T47D (cell line): ENCODE data around the gene EIF2S3.
"Not testable (repeated sequence)": the region's sequence is repeated elsewhere in the genome, so short reads cannot be mapped to it uniquely, and the experiment has no call there.

ENCODE experiments used
- DNase-seq, 2 experiments: peaks; one replicate each; pipeline versions ENCODE4 v3.0.0 to v3.0.0-alpha.2; 2011 to 2012; ENCODE audit warnings: low read depth in 1 of 2, low spot score in 1 of 2
- JUND ChIP-seq: IDR thresholded peaks from 2 replicates; pipeline ENCODE4 v1.6.1; 2012; ENCODE audit warnings: low read depth
- in situ Hi-C: cut with HindIII; loops from 2 replicates; pipeline ENCODE4 v1.10.0; 2016; ENCODE audit warnings: low sequenced_read_pairs, low pct_unique_long_range_greater_than_20kb

Gene EIF2S3

DNA sequence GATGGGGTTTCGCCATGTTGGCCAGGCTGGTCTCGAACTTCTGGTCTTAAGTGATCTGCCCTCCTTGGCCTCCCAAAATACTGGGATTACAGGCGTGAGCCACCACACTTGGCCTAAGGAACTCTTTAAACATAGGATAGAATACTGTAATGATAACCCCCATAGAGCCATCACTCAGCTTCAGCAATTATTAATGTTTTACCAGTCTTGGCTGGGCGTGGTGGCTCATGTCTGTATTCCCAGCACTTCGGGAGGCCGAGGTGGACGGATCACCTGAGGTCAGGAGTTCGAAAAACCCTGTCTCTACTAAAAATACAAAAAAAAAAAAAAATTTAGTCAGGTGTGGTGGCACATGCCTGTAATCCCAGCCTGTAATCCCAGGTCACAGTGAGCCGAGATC, 15.1 kb downstream of the EIF2S3 start:
- in situ Hi-C loops, result no loop called here
- no peak for TF ChIP-seq JUND
- no peak for DNase-seq

DNA sequence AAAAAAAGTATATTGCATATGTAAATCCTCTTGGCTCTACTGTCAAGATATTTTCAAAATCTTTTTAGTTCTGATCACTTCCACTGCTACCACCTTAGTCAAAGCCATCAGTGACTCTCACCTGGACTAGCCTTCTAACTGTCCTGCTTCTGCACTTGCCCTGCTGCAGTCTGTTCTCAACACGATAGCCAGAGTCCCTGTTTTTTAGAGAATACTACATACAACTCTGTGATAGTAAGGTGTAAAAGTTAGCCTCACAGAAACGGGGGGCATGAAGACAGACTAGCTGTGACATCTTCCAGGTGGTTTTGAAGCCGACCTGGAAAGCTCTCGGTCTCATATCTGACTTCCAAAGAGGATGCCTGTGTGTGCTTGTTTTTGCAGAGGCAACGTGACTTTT, 24.7 kb downstream of the EIF2S3 start:
- no peak for TF ChIP-seq JUND
- in situ Hi-C loops, result no loop called here
- no peak for DNase-seq

DNA sequence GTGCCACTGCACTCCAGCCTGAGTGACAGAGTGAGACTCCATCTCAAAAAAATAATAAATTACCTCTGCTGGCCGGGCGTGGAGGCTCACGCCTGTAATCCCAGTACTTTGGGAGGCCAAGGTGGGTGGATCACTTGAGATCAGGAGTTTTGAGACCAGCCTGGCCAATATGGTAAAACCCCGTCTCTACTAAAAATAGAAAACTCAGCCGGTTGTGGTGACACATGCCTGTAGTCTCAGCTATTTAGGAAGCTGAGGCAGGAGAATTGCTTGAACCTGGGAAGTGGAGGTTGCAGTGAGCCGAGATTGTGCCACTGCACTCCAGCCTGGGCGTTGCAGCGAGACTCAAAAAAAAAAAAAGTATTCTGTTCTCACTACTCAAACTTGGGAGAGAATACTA, 25.5 kb downstream of the EIF2S3 start:
- DNase-seq, in situ Hi-C loops: not testable (repeated sequence)

DNA sequence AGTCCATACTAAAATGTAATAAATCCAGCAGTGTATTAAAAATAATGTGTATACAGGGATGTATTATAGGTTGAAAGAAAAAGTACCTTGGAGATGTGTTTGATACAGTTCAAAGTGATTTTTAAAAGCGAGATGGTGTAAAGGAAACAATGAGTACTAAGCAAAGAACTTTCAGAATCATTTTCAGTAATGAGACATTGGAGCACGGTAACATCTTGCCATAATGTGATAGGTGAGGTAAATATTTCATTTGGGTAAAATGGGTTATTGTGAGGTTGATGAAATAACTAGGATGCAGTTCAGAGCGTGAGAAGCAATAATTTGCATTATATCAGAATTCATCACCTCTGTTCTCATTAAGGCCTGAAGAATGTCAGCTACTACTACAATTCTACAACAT, 25.9 kb downstream of the EIF2S3 start:
- DNase-seq, result no peak
- in situ Hi-C loops, result no loop called here

DNA sequence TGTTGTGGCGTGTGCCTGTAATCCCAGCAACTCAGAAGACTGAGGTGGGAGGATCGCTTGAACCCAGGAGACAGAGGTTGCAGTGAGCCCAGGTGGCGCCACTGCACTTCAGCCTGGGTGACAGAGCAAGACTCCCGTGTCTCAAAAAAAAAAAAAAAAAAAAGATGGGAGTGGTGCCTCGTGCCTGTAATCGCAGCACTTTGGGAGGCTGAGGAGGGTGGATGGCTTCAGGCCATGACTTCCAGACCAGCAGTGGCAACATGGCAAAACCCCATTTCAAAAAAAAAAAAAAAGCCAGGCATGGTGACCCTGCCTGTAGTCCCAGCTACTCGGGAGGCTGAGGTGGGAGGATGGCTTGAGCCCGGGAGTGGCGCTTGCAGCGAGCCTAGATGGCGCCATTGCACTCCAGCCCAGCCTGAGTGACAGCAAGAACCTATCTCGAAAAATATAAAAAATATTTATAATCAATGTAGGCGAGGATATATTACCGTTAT, 27.0 kb downstream of the EIF2S3 start:
- DNase-seq, result peak in 1 of 2 experiments; percentile 68
- in situ Hi-C loops, result no loop called here
- no peak for TF ChIP-seq JUND

More for the DNA sequence above, 25.9 kb downstream of the EIF2S3 start:
- no peak for TF ChIP-seq JUND

DNA sequence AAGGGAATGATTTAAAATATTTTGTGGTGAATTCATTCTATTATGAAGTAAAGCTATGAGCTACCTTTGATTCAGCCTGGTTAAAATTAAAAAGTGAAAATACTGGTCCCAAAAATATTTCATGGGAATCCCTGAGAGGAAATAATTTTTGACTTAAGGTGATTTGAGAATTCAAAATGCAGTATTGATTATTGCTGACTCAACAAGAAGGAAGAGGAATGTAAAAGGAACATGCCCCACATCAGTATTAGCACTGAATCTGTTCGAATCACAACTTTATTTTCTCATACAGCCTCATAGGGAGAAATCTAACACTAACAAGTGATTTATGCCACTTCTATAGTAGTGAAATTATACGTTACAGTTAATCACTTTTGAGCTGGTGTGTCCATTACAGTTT, 27.7 kb downstream of the EIF2S3 start:
- in situ Hi-C loops, result no loop called here
- no peak for DNase-seq
- TF ChIP-seq JUND, result no peak

DNA sequence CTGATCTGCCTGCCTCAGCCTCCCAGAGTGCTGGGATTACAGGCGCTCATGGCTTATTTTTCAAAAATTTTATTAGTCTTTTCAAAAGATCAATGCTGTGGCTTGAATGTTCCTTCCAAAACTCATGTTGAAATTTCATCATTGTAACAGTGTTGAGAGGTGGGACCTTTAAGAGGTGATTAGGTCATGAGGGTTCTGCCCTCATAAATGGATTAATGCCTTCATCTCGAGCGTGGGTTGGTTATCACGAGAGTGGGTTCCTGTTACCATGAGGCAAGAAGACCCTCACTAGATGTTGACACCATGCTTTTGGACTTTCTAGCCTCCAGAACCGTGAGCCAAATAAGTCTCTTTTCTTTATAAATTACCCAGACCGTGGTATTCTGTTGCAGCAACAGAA, 30.3 kb downstream of the EIF2S3 start:
- DNase-seq, result no peak
- in situ Hi-C loops, result no loop called here

DNA sequence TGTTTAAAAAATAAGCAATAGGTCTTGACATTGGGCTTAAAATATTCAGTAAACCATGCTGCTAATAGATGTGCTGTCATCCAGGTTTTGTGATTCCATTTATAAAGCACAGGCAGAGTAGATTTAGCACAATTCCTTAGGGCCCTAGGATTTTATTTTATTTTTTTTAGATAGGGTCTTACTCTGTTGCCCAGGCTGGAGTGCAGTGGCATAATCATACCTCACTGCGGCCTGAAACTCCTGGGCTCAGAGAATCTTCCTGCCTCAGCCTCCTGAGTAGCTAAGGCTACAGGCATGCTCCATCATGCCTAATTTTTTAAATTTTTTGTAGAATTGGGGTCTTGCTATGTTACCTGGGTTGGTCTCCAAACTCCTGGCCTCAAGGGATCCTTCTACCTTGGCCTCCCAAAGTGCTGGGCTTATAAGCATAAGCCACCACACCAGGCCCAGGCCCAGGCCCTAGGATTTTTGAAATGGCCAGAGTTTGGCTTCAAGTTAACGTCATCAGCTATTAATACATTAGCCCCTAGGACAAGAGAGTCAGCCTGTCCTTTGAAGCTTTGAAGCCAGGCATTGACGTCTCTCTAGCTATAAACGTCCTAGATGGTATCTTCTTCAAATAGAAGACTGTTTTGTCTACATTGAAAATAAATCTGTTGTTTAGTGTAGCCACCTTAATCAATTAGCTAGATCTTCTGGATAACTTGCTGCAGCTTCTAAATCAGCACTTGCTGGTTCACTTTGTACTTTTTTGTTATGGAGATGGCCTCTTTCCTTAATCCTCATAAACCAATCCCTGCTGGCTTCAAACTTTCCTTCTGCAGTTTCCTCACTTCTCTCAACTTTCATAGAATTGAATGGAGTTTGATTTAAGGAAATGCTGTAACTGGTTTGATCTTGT, 35.8 kb downstream of the EIF2S3 start:
- DNase-seq, result no peak
- TF ChIP-seq JUND, result no peak
- in situ Hi-C loops, result no loop called here

More for the DNA sequence above, 30.3 kb downstream of the EIF2S3 start:
- TF ChIP-seq JUND, result no peak

DNA sequence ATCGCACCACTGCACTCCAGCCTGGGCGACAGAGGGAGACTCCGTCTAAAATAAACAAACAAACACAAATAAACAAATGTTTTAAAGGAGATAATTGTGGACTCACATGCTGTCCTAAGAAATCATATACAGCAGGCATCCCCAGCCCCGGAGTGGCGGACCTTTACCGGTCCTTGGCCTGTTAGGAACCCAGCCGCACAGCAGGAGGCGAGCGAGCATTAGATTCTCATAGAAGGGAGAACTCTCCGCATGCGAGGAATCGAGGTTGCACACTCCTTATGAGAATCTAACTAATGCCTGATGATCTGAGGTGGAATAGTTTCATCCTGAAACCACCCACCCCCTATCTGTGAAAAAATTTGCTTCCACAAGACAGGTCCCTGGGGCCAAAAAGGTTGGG, 39.0 kb downstream of the EIF2S3 start:
- no peak for TF ChIP-seq JUND
- in situ Hi-C loops, result no loop called here
- DNase-seq, result peak in 1 of 2 experiments; percentile 71

DNA sequence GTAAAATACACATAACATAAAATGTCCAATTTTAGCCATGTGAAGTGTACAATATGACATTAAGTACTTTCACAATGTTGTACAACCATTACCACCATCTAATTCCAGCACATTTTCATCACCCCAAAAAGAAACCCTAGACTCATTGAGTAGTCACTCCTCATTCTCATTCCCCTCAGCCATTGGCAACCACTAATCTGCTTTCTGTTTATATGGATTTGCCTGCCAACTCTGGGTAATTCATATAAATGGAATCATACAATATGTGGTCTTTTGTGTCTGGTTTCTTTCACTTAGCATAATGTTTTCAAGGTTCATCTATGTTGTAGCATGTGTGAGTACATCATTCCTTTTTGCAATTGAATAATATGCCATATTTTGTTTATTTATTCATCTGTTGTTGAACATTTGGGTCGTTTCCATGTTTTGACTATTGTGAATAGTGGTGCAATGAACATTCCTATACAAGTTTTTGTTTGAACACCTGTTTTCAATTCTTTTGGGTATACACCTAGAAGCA, 43.0 kb downstream of the EIF2S3 start:
- TF ChIP-seq JUND, result no peak
- in situ Hi-C loops, result no loop called here
- DNase-seq, result no peak

DNA sequence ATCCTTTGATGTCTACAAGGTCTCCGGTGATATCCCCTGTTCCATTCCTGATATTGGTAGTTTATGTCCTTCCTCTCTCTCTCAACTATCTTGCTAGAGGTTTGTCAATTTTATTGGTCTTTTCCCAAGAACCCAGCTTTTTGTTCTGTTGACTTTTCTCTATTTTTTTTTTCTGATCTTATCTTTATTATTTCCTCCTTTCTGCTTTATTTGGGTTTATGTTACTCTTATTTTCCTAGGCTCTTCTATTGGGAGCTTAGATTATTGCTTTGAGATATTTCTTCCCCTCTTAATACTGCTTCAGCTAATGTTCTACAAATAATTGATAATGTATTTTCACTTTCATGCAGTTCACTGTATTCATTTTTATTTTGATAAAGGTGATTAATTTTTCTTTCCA, 44.2 kb downstream of the EIF2S3 start:
- no peak for TF ChIP-seq JUND
- DNase-seq, result no peak
- in situ Hi-C loops, result no loop called here

DNA sequence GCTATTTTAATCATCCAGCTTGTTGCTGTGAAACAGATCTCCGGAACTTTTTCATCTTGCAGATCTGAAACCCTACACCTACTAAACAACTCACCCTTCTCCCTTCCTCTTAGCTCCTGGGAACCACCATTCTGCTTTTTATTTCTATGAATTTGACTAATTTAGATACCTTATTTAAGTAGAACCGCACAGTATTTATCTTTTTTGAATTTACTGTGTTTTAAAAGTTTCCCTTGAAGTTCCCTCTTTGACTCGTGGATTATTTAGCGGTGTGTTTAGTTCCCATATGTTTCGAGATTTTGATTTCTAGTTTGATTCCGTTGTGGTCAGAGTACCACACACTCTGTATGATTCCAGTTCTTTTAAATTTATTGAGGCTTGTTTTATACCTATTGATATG, 44.6 kb downstream of the EIF2S3 start:
- in situ Hi-C loops, result no loop called here
- DNase-seq, result no peak
- no peak for TF ChIP-seq JUND

DNA sequence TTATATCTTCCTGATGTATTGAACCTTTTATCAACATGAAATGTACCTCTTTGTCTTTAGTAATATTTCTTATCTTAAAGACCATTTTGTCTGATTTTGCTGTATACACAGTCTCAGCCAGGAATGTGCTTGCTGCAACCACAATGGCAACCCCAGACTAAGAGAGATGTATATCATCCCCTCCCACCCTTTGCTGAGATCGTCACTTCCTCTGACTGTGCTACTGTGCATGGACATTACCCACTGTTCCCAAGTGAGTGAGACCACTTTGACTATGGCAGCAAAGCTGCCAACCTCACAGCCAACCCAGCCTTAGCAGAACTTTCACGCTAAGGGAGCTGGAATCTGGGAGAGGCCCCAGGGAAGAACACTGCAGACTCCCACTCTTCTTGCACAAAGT, 46.0 kb downstream of the EIF2S3 start:
- in situ Hi-C loops, result no loop called here
- DNase-seq, result no peak

DNA sequence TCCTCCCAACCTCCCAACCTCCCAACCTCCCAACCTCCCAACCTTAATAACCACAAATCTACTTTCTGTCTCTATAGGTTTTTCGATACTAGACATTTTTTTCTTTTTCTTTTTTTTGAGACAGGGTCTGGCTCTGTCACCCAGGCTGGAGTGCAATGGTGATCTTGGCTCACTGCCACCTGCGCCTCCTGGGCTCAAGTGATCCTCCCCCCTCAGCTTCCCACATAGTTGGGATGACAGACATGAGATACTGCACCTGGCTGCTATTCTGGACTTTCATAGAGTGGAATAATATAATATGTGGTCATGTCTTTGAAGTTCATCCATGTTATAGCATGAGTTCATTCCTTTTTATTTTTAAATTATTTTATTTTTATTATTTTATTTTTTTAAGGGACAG, 55.3 kb downstream of the EIF2S3 start:
- in situ Hi-C loops, result no loop called here
- no peak for DNase-seq
- no peak for TF ChIP-seq JUND

More for the DNA sequence above, 46.0 kb downstream of the EIF2S3 start:
- no peak for TF ChIP-seq JUND
